Epithelial cell of esophagus (primary cell): Measurements from ENCODE around the gene WDR43.

ENCODE experiments used
- DNase-seq: peaks from one replicate; pipeline ENCODE4 v3.0.0; 2010; ENCODE audit warnings: low read depth
- H3K4me3 ChIP-seq: 2 replicates; pipeline ENCODE4 v1.5.1; 2011; ENCODE audit warnings: mild to moderate bottlenecking, low read length, control low read depth
- TF ChIP-seq, protein P1 (sequence below): IDR thresholded peaks from 2 replicates; pipeline ENCODE4 v1.5.1; 2011; ENCODE audit warnings: low read depth, mild to moderate bottlenecking, low read length, control low read depth, inconsistent platforms; ENCODE audit not compliant: insufficient read depth; ENCODE audit errors: missing control alignments

The WDR43 gene

DNA sequence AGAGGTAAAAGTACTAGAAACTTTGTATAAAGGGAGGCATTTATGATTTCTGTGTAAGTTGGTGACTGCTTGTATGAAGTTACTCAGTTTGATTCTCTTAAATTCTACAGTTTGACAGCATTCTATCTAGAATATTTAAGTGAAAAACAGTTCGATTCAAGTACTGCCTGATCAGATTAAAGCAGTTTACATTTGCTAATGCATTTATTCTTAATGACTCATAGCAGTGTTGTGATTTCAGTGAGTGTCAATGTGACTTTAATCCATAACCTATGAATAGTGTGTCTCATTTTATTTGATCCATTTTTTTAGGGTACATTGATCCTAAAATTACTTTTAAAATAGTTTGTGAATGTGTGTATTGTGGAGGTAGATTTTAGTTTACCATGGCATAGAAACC, 35.7 kb downstream of the WDR43 start:
- TF ChIP-seq, protein P1, sequence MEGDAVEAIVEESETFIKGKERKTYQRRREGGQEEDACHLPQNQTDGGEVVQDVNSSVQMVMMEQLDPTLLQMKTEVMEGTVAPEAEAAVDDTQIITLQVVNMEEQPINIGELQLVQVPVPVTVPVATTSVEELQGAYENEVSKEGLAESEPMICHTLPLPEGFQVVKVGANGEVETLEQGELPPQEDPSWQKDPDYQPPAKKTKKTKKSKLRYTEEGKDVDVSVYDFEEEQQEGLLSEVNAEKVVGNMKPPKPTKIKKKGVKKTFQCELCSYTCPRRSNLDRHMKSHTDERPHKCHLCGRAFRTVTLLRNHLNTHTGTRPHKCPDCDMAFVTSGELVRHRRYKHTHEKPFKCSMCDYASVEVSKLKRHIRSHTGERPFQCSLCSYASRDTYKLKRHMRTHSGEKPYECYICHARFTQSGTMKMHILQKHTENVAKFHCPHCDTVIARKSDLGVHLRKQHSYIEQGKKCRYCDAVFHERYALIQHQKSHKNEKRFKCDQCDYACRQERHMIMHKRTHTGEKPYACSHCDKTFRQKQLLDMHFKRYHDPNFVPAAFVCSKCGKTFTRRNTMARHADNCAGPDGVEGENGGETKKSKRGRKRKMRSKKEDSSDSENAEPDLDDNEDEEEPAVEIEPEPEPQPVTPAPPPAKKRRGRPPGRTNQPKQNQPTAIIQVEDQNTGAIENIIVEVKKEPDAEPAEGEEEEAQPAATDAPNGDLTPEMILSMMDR = no peak
- DNase-seq = no peak
- no peak overlapping the region for H3K4me3 ChIP-seq

- no peak overlapping the region for H3K4me3 ChIP-seq
- TF ChIP-seq, protein P1 = no peak
- DNase-seq = no peak
Observed at GRCh38 chr2:28934769-28935168, 40.3 kb downstream of the WDR43 start.

- no peak for DNase-seq
- H3K4me3 ChIP-seq = no peak overlapping the region
- TF ChIP-seq, protein P1 = no peak
Observed at GRCh38 chr2:28941008-28941407, 46.5 kb downstream of the WDR43 start.

- H3K4me3 ChIP-seq = no peak overlapping the region
- DNase-seq = no peak
- TF ChIP-seq, protein P1 = no peak
Observed at GRCh38 chr2:28944535-28945248, 50.2 kb downstream of the WDR43 start.

DNA sequence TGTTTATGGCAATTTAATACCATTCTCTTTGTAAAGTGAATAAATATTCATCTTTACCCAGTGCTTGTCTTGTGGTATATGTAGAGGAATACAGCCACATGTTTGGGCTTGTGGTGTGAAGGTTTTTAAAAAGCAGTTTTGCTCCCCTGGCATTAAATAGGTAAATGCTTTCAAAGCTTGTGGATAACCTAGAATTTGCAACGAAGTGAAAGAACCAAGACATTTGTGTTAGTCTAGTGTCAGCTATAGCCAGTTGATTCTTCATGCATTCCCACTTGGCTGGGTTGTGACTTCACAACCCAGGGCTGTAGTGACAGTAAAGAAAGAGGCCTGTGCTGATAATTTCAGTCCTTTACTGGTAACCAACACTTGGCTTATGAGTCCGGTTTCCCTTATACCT, 53.7 kb downstream of the WDR43 start:
- TF ChIP-seq, protein P1 = no peak
- H3K4me3 ChIP-seq = no peak overlapping the region
- DNase-seq = no peak

DNA sequence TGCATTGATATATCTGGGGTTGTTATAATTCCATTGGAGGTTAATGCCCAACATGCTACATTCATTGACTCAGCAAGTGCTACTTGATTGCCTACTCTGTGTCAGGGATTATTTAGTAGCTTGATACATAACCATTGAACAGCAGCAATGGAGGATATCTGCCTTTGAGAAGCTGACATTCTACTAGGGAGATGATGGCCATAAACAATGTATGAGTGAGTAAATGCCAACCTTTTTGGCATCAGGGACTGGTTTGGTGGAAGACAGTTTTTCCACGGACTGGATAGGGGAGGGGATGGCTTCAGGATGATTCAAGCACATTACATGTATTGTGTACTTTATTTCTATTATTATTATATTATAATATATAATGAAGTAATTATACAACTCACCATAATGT, 54.7 kb downstream of the WDR43 start:
- H3K4me3 ChIP-seq = no peak overlapping the region
- no peak for DNase-seq
- TF ChIP-seq, protein P1 = no peak
